Keratinocyte (primary cell): ENCODE data around the gene KIRREL2. TPM values are rescaled to one million over a fixed set of nuclear protein-coding genes. Genes with fewer than 3 reads are reported as not detected.

Experiments used
- DNase-seq: peaks from one replicate; pipeline ENCODE4 v3.0.0-alpha.2; 2011; ENCODE audit warnings: low read depth, missing footprints, low spot score
- FAIRE-seq: peaks from 2 replicates; lab custom pipeline; 2011; peaks lifted over from hg19 to GRCh38; lab: Jason Lieb, UNC
- H2AFZ ChIP-seq: 2 replicates; pipeline ENCODE4 v1.6.0; 2012; ENCODE audit warnings: low read length, control low read depth, inconsistent platforms; ENCODE audit not compliant: control insufficient read depth
- H3K27ac ChIP-seq: 2 replicates; pipeline ENCODE4 v1.5.1; 2011; ENCODE audit warnings: low read length; ENCODE audit not compliant: control insufficient read depth, insufficient read depth
- H3K27me3 ChIP-seq: 3 replicates; pipeline ENCODE4 v1.6.0; 2011; ENCODE audit warnings: low read length; ENCODE audit not compliant: control insufficient read depth, insufficient read depth; ENCODE audit errors: extremely low read depth
- H3K36me3 ChIP-seq, 2 experiments: 2 replicates in 1 of 2; 3 replicates in 1 of 2; pipeline ENCODE4 v1.5.1; 2011; ENCODE audit warnings: low read length in 2 of 2, mild to moderate bottlenecking in 1 of 2; ENCODE audit not compliant: control insufficient read depth in 2 of 2, insufficient read depth in 2 of 2; ENCODE audit errors: extremely low read depth in 1 of 2
- H3K4me1 ChIP-seq: 3 replicates; pipeline ENCODE4 v1.5.1; 2011; ENCODE audit warnings: low read length; ENCODE audit not compliant: control insufficient read depth, insufficient read depth; ENCODE audit errors: extremely low read depth
- H3K4me2 ChIP-seq: 3 replicates; pipeline ENCODE4 v1.6.0; 2011; ENCODE audit warnings: low read depth, low read length; ENCODE audit not compliant: control insufficient read depth, insufficient read depth; ENCODE audit errors: extremely low read depth
- H3K4me3 ChIP-seq, 3 experiments: fragments of 200-600 bp in 1 of 3; sonication (generic) in 1 of 3; 2 replicates in 2 of 3; 3 replicates in 1 of 3; pipeline ENCODE4 v1.5.1; 2011 to 2016; ENCODE audit warnings: low read length in 3 of 3, mild to moderate bottlenecking in 3 of 3, control low read depth in 2 of 3, inconsistent platforms in 1 of 3, low read depth in 1 of 3, mixed read lengths in 1 of 3, mixed run types in 1 of 3, moderate library complexity in 1 of 3; ENCODE audit not compliant: control insufficient read depth in 2 of 3, insufficient read depth in 2 of 3; ENCODE audit errors: extremely low read depth in 1 of 3
- H3K79me2 ChIP-seq: 2 replicates; pipeline ENCODE4 v1.6.0; 2012; ENCODE audit warnings: low read length; ENCODE audit not compliant: control insufficient read depth, insufficient read depth
- H3K9ac ChIP-seq: 3 replicates; pipeline ENCODE4 v1.6.0; 2011; ENCODE audit warnings: low read length; ENCODE audit not compliant: control insufficient read depth, insufficient read depth; ENCODE audit errors: extremely low read depth
- H3K9me1 ChIP-seq: 3 replicates; pipeline ENCODE4 v1.6.0; 2011; ENCODE audit warnings: low read length; ENCODE audit not compliant: control insufficient read depth, insufficient read depth; ENCODE audit errors: extremely low read depth
- H3K9me3 ChIP-seq: 2 replicates; pipeline ENCODE4 v1.5.1; 2012; ENCODE audit warnings: low read depth, low read length; ENCODE audit not compliant: control insufficient read depth
- H4K20me1 ChIP-seq: 3 replicates; pipeline ENCODE4 v1.6.0; 2011; ENCODE audit warnings: low read length; ENCODE audit not compliant: control insufficient read depth, insufficient read depth; ENCODE audit errors: extremely low read depth
- CTCF ChIP-seq, 3 experiments: IDR thresholded peaks in 1 of 3; conservative IDR thresholded peaks in 1 of 3; optimal IDR thresholded peaks in 1 of 3; 2 replicates in 2 of 3; 3 replicates in 1 of 3; pipeline versions ENCODE3 to v1.5.1; 2011; ENCODE audit warnings: low read length in 3 of 3, mild to moderate bottlenecking in 3 of 3, moderate library complexity in 2 of 3, control low read depth in 1 of 3, inconsistent platforms in 1 of 3; ENCODE audit not compliant: insufficient read depth in 2 of 3; ENCODE audit errors: extremely low read depth in 1 of 3
- EZH2 ChIP-seq: IDR thresholded peaks from one replicate; pipeline ENCODE4 v1.6.1; 2012; ENCODE audit warnings: inconsistent platforms, mild to moderate bottlenecking, low read length, moderate library complexity
- dilution Hi-C: fragments of 300-500 bp; cut with MboI; formaldehyde crosslinking; loops from one replicate; pipeline ENCODE4 v1.7.0; 2020; ENCODE audit warnings: low sequenced_read_pairs; ENCODE audit not compliant: extremely low pct_ligation_motif_present
- polyA plus RNA-seq, 5 experiments: library from polyadenylated mRNA; depleted of rRNA in 3 of 5; stranded (reverse) in 3 of 5; stranded (forward) in 1 of 5; unstranded in 1 of 5; fragments of >200 nt; gene quantifications; 1 replicate in 1 of 5; 2 replicates in 3 of 5; 3 replicates in 1 of 5; pipeline versions ENCODE4 v1.2.1 to v1.2.3, GENCODE V29; 2011 to 2012; ENCODE audit warnings: missing spikeins in 2 of 5, low read depth in 1 of 5, low replicate concordance in 1 of 5

The KIRREL2 gene
- polyA plus RNA-seq, 1 donor (not counting 4 experiments of a cell fraction or from before 2014, with no cell fraction given) = not detected

DNA sequence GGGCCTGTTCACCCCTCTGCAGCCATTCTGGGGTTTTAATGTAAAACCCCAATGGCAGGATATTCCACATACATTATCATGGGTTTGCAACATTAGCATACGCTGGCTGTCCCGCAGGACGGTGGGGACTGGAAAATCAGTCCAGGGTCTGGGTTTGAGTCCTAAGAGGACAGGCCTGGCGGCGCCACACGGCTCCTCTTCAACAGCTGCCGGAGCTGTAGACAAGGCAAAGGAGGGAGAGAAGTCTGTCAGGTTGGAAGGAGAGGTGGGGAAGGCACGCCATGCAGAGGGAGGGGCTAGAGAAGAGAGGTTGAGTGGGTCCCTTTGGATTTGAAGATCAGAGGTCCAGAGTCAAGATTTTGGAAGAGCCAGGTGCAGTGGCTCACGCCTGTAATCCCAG, 31.7 kb downstream of the KIRREL2 start:
- no peaks in the 10 kb centered on the region for H3K9me3 ChIP-seq
- H3K4me1 ChIP-seq = no peaks in the 10 kb centered on the region
- FAIRE-seq (no peak), DNase-seq (no peak)
- no peaks in the 10 kb centered on the region for H3K79me2 ChIP-seq
- H4K20me1 ChIP-seq = no peaks in the 10 kb centered on the region
- TF ChIP-seq EZH2 (no peak), CTCF (optimal IDR thresholded peaks at IDR 0.05 in 1 of 3, IDR thresholded peaks at IDR 0.05 in 1 of 3, conservative IDR thresholded peaks at IDR 0.05 in 1 of 3; ENCODE audit: extremely low read depth in 1 of 3, insufficient read depth in 2 of 3, low read length in 3 of 3) (no peak)
- no peak overlapping the region for H3K4me3 ChIP-seq
- no peaks in the 10 kb centered on the region for H3K27me3 ChIP-seq
- H3K27ac ChIP-seq = no peak overlapping the region
- dilution Hi-C loops = no loop called here
- H3K36me3 ChIP-seq = peaks cover 15 to 28% of the 10 kb centered on the region in 2 experiments
- no peaks in the 10 kb centered on the region for H3K9me1 ChIP-seq
- H3K9ac ChIP-seq = no peak overlapping the region
- H3K4me2 ChIP-seq = no peak overlapping the region
- H2AFZ ChIP-seq = no peak overlapping the region

DNA sequence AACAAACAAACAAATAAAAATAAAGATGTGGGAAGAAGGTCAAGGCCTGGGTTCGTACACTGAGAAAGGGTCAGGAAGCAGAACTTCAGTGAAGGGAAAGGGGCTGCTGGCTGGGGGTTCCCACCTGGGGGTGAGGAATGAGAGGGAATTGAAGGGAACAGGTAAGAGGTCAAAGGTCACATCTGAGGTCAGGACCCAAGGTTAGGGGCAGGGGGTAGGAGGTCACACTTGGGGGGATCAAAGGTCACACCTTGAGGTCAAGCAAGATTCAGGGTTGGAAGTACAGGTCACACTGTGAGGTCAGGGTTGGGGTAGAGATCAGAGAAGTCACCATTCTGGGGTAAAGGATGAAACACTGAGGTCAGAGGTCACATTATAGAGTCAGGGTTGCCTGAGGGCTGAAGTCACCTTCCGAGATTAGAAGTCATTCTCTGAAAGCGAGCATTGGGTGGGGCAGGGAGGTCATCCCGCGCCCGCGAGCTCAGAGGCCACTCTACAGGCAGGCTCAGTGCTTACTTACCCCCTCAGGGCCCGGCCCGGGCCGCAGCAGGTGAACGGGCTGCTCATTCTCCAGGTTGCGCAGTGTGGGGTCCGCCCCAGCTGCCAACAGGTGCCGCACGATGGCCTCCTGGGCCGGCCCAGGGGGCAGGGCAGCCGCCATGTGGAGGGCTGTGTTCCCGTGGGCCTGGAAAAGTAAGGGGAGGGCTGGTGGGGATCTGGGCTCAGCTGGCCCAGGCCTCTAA, 32.8 kb downstream of the KIRREL2 start:
- DNase-seq = no peak
- H3K9me1 ChIP-seq = no peaks in the 10 kb centered on the region
- dilution Hi-C loops = no loop called here
- FAIRE-seq = no peak
- H3K4me1 ChIP-seq = no peaks in the 10 kb centered on the region
- TF ChIP-seq EZH2 (no peak), CTCF (optimal IDR thresholded peaks at IDR 0.05 in 1 of 3, IDR thresholded peaks at IDR 0.05 in 1 of 3, conservative IDR thresholded peaks at IDR 0.05 in 1 of 3; ENCODE audit: extremely low read depth in 1 of 3, insufficient read depth in 2 of 3, low read length in 3 of 3) (no peak)
- no peak overlapping the region for H3K27ac ChIP-seq
- no peak overlapping the region for H3K4me2 ChIP-seq
- no peaks in the 10 kb centered on the region for H3K9me3 ChIP-seq
- no peak overlapping the region for H3K9ac ChIP-seq
- no peak overlapping the region for H3K4me3 ChIP-seq
- H3K36me3 ChIP-seq = peaks cover 15 to 32% of the 10 kb centered on the region in 2 experiments
- H3K79me2 ChIP-seq = no peaks in the 10 kb centered on the region
- no peaks in the 10 kb centered on the region for H3K27me3 ChIP-seq
- H2AFZ ChIP-seq = no peak overlapping the region
- no peaks in the 10 kb centered on the region for H4K20me1 ChIP-seq
